Prostate gland (tissue), 2 donors: ENCODE data around the gene PSMG1. TPM values are rescaled to one million over a fixed set of nuclear protein-coding genes. Genes with fewer than 3 reads are reported as not detected.
"Not testable (repeated sequence)": the region's sequence is repeated elsewhere in the genome, so short reads cannot be mapped to it uniquely, and the experiment has no call there.

Source experiments
- DNase-seq: peaks from one replicate; pipeline ENCODE4 v3.0.0-alpha.2; 2019; ENCODE audit warnings: low spot score
- H3K27ac ChIP-seq, 2 donors: fragments of 200-600 bp; sonication (generic); 2 replicates each; pipeline ENCODE4 v1.5.1; 2017 to 2019
- H3K27me3 ChIP-seq: fragments of 200-600 bp; sonication (generic); replicated peaks from 2 replicates; pipeline ENCODE4 v1.5.1; 2019; ENCODE audit not compliant: insufficient read depth
- H3K36me3 ChIP-seq, 2 donors: fragments of 200-600 bp; sonication (generic); 1 replicate in 1 of 2; 2 replicates in 1 of 2; pipeline versions ENCODE4 v1.5.1 to v1.8.1; 2017 to 2019
- H3K4me1 ChIP-seq: fragments of 200-600 bp; sonication (generic); replicated peaks from 2 replicates; pipeline ENCODE4 v1.5.1; 2019
- H3K4me3 ChIP-seq, 2 donors: fragments of 200-600 bp; sonication (generic); 2 replicates each; pipeline ENCODE4 v1.5.1; 2017 to 2019
- H3K9me3 ChIP-seq: fragments of 200-600 bp; sonication (generic); 2 replicates; pipeline ENCODE4 v1.5.1; 2017
- CTCF ChIP-seq, 4 experiments: fragments of 200-600 bp in 2 of 4; fragments of 450-650 bp in 2 of 4; sonication (generic) in 2 of 4; IDR thresholded peaks; 1 replicate in 3 of 4; 2 replicates in 1 of 4; pipeline ENCODE4 v1.5.1; 2016 to 2019; ENCODE audit warnings: antibody characterized with exemption in 4 of 4, mild to moderate bottlenecking in 2 of 4, moderate library complexity in 2 of 4
- POLR2A ChIP-seq: fragments of 450-650 bp; IDR thresholded peaks from one replicate; pipeline ENCODE4 v1.6.1; 2016; ENCODE audit warnings: antibody characterized with exemption, mild to moderate bottlenecking
- POLR2AphosphoS5 ChIP-seq: sonication (generic); formaldehyde crosslinking; IDR thresholded peaks from one replicate; pipeline ENCODE4 v1.6.1; 2017; ENCODE audit warnings: antibody characterized with exemption
- WGBS: methylation state at CpG from one replicate; pipeline ENCODE4 v1.1.5; 2018; 5-methylcytosine and 5-hydroxymethylcytosine counted together
- intact Hi-C: fragments of 100-400 bp; cut with DNase I; formaldehyde crosslinking; loops from one replicate; pipeline ENCODE4 v1.14.2; 2022
- total RNA-seq, 2 donors: library from RNA; depleted of rRNA; stranded (reverse); fragments of >200 nt; gene quantifications; one replicate each; pipeline ENCODE4 v1.1.0, GENCODE V29; 2016

PSMG1 gene
- total RNA-seq, 2 donors from 2014 or later: 16.7 to 37.1 TPM

GRCh38 chr21:39168800-39169199, 14.5 kb downstream of the PSMG1 start:
- intact Hi-C loops: no loop called here
- WGBS: 97% methylated on average over 2 of the region's 2 CpGs
- H3K9me3 ChIP-seq: no peaks in the 10 kb centered on the region
- H3K36me3 ChIP-seq: no peaks in the 10 kb centered on the region
- no peaks in the 10 kb centered on the region for H3K27me3 ChIP-seq
- H3K4me3 ChIP-seq: no peak overlapping the region
- TF ChIP-seq CTCF (IDR thresholded peaks at IDR 0.05): no peak
- no peak for TF ChIP-seq POLR2A
- TF ChIP-seq POLR2AphosphoS5: no peak
- H3K4me1 ChIP-seq: no peaks in the 10 kb centered on the region
- H3K27ac ChIP-seq: no peak overlapping the region
- DNase-seq: no peak

DNA sequence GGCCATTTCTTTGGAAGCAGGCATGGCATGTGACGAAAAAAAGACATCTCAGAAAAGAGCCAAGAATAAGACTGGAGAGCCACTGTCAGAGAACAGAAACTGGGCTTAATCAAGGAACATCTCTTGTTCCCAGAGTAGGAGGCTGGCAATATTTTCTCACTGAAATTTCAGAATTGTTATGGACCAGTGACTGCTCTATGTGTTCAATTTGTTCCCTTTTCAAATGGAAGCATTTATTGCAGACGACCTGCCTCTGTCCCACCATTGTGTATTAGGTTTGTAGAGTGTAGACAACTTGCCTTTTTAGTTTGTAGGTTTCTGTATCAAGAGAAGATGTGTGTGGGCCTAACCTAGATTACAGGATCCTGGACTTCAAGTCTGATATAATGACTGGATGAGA, 18.7 kb downstream of the PSMG1 start:
- no peak for DNase-seq
- 86% methylated on average over 2 of the region's 2 CpGs for WGBS
- no peak for TF ChIP-seq CTCF (IDR thresholded peaks at IDR 0.05)
- no peak for TF ChIP-seq POLR2A
- TF ChIP-seq POLR2AphosphoS5: no peak
- Histone ChIP-seq H3K27ac (no peak overlapping the region), H3K9me3 (no peaks in the 10 kb centered on the region), H3K27me3 (no peaks in the 10 kb centered on the region), H3K4me1 (no peaks in the 10 kb centered on the region), H3K4me3 (no peak overlapping the region), H3K36me3 (no peaks in the 10 kb centered on the region)
- intact Hi-C loops: no loop called here

DNA sequence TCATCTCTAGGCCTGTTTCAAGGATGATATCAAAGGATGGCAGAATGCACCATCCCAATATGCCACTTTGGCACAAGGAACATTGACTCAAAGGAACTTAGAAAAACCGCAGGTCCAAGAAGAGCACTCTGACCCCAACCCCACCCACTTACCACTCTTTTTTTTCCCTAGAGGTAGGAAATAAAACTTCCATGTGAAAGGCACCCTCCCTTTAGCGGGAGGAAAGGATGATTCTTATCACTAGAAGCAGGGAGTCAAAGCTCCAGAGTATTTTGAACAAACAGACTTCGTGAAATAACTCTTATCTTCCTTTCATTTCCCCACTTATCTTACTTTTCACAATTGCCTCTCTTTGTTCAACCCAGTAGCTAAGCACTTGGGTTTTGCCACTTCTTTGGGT, 22.2 kb downstream of the PSMG1 start:
- no peak for DNase-seq
- Histone ChIP-seq H3K27me3 (no peaks in the 10 kb centered on the region), H3K9me3 (no peaks in the 10 kb centered on the region), H3K27ac (no peak overlapping the region), H3K4me3 (no peak overlapping the region), H3K36me3 (no peaks in the 10 kb centered on the region), H3K4me1 (no peaks in the 10 kb centered on the region)
- intact Hi-C loops: no loop called here
- WGBS: 57% methylated on average over 3 of the region's 3 CpGs
- TF ChIP-seq CTCF (IDR thresholded peaks at IDR 0.05): no peak
- TF ChIP-seq POLR2AphosphoS5: no peak
- TF ChIP-seq POLR2A: no peak

DNA sequence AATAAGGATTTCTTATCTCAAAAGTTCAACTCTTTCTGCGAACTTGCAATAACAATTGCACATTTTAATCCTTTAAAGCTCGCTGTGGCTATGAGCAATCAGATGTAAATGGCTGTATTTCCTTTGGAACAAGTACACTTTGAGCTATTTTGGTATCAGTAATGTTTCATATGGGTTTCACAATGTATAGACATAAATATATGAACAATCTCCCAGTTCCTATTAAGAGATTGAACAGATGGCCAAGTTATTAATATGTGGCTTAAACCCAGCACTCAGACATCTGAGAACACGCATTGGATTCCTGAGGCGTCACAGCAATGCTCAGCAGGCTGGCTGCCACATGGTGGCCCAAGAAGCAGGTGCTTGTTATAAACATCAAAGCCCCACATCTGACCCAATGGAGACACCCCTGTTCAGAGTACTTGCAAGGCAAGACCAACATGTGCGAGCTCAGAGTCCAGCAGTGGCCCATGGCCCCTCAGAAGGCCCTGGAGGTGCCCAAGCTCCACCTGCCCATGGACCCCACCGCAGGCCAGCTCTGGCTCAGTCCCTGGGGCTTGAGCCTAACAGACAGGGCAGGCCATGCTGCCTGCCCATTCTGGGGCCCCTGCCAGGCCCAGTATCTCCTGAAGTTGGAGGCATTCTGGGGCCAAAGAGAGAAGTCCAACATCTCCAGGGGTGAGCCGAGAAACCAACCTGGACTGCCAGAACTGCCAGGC, 23.7 kb downstream of the PSMG1 start:
- H3K9me3 ChIP-seq: no peaks in the 10 kb centered on the region
- no peak for DNase-seq
- WGBS: 83% methylated on average over 6 of the region's 7 CpGs
- H3K27me3 ChIP-seq: no peaks in the 10 kb centered on the region
- H3K36me3 ChIP-seq: no peaks in the 10 kb centered on the region
- intact Hi-C loops: no loop called here
- H3K27ac ChIP-seq: no peak overlapping the region
- no peaks in the 10 kb centered on the region for H3K4me1 ChIP-seq
- H3K4me3 ChIP-seq: no peak overlapping the region
- TF ChIP-seq POLR2A (no peak), POLR2AphosphoS5 (no peak), CTCF (IDR thresholded peaks at IDR 0.05) (no peak)

GRCh38 chr21:39157241-39157640, 26.0 kb downstream of the PSMG1 start:
- H3K9me3 ChIP-seq, H3K4me3 ChIP-seq, intact Hi-C loops, H3K36me3 ChIP-seq, H3K27me3 ChIP-seq, DNase-seq, H3K27ac ChIP-seq, H3K4me1 ChIP-seq: not testable (repeated sequence)
- 94% methylated on average over 32 of the region's 34 CpGs for WGBS
